ENCODE results near the gene MAP2K5. TPM values are rescaled to one million over a fixed set of nuclear protein-coding genes. Genes with fewer than 3 reads are reported as not detected.

The MAP2K5 gene
- polyA plus RNA-seq, 1 donor = 23.6 TPM

DNA sequence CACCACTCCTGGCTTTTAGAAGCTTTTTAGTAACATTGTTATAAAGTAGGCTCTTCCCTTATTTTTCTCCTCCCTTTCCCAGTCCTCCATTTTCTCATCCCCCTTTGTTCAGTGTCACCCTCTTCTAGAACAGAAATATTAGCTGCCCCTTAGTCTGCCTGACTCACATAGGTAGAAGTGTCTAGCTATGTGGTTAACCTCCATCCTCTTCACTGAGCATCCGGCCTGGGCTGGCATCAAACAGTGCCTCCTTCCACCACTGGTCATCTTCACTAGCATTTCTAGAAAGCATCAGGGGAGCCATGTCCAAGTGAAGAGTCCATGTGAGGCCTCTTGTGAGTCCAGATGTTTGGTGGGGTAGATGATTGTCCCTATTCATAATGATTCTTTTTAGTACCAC, 212.8 kb downstream of the MAP2K5 start:
- no peak for DNase-seq

DNA sequence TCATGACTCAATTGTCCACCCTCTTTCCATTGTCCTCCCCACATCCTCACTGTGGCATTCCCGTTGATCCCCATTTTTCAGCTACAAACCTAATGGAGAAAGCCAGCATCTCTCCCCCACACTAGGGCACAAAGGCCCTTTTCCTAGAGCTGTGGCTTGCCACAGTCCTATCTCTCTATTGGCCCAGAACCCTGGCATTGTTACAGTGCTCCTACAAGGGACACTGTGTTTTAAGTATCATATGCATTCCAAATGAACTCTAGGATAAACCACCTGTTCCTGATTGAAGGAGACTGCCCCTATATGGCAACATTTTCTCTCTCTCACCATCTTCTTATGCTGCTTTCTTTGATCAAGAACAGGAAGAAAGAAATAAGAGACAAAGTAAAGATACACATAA, 213.4 kb downstream of the MAP2K5 start:
- no peak for DNase-seq

DNA sequence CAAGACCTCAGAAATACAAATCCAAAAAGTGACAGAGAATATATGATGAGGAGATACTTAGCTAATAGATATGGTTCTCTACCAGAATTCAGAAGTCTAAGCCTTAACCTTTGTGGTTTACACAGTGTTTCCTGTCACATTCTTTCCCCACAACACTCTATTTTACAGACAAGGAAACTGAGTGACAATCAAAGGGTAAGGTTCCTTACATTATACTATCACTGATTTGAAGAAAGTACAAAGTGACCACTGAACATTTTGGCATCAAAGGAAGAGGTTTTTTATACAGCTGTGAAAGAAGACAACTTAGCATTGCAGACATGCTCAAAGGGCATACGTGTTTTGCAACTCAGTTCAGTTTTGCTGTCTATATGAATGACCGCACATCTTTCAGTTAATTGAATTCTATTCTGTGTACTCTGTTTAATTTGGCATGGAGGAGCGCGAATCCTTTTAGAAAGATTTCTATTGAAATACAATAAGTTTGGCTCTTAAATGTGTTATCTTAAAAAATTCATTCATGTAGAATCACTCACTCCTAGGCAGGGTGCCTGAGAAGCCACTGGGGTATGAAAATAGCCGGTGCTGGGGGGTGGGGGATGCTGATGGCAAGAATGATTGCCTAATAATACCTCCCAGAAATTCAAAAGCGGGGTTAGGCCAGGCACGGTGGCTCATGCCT, 216.3 kb downstream of the MAP2K5 start:
- DNase-seq = no peak

DNA sequence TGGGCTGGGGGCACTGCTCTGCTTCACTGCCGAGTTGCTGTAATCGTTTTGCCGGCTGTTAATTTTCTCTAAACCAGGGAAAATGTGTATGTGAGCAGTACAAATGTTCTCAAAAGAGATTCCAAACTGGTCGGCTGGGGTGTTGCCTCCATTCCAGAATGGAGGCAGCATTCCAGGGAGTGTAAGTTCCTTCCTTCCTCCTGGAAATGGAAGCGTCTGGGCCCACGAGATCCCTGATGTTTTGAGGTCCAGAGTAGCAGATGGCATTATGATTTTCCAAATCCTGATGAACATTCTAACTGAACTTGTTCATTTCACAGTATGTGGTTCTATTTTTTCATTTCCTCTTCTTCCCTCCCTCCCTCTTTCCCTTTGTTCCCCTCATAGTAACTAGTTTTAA, 218.4 kb downstream of the MAP2K5 start:
- DNase-seq = no peak

DNA sequence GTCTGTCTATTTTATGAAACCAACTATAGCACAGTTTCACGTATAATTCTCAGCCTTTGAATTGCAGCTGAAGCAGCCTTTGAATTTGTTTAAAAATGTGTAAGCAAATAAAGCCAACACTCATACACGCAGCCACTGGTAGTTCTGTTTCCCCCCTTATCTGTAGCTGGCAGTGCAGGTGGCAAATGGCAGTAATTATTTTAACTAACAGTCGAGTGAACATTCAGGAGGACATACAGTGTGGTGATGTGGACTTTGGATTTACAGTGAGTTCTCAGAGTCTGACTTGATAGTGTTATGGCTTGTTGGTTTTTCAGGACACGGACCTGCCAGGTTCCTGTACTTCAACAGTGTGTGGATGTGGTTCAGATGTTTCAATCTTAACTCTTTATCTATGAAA, 218.8 kb downstream of the MAP2K5 start:
- no peak for DNase-seq

DNA sequence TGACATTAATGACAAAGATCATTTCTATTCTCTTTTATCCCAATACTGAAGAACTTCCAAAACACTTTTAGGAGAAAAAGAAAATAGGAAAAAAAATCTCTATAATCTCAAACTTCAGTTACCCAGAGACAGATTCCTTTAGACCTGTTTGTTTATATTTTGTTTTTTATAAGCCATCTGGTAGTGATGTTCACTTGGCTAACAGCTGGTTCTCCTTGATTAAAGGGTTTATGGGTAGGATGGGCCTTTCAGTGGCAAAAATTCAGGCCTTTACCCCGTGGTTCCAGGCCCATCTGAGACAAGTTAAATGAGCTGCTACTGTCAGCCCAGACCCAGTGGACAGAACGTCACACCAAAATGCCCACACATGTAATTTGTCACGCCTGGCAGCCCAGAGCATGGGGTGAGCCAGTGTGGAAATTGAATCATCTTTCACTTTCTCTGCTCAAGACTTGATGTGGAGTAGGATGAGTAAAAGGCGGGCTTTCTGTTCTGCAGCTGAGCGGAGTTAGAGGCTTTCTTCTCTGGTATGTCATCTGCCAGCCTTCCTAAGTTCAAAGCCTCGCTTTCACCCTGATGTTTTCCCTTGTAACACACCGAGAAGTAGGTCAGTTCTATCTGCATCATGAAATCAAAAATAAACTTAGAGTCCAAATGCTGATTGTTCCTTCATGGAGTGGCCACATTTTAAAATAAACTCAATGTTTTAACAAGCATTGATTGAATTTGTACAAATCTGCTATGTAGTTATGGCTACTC, 220.3 kb downstream of the MAP2K5 start:
- no peak for DNase-seq

DNA sequence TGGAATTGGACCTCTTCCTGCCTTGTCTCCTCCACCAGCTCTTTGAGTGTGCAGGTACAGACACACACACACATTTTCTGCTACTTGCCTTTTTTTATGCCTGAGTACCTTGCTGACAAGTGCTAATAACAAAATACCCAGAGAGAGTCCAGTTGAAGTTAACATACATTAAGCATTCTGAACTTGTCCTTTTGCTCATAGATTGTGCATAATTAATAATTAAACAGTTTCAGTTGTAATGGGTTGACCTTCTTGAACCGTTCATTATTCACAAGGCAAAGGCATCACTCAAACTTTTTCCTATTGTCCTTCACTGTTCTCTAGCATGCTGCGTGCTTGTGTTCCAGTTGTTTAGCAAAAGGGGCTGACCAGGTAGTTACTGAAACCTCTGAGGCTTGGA, 223.2 kb downstream of the MAP2K5 start:
- DNase-seq = no peak

DNA sequence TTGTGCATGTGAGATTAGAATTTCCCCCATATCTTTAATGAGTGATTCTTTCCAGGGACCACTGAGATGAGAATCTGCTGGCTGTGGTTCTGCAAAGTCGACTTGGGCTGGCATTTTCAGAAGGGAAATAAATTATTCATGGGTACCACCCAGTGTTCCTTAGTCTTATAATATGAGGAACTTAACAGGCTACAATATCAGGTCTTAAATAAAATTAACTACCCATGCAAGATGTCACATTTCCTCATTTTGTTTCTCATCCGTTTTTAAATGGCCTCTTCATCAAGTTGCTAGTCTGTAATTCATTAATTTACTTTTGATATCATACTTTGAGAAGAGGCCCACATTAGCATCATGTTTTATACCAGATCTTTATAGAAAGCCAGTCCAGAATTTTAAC, 224.5 kb downstream of the MAP2K5 start:
- no peak for DNase-seq

DNA sequence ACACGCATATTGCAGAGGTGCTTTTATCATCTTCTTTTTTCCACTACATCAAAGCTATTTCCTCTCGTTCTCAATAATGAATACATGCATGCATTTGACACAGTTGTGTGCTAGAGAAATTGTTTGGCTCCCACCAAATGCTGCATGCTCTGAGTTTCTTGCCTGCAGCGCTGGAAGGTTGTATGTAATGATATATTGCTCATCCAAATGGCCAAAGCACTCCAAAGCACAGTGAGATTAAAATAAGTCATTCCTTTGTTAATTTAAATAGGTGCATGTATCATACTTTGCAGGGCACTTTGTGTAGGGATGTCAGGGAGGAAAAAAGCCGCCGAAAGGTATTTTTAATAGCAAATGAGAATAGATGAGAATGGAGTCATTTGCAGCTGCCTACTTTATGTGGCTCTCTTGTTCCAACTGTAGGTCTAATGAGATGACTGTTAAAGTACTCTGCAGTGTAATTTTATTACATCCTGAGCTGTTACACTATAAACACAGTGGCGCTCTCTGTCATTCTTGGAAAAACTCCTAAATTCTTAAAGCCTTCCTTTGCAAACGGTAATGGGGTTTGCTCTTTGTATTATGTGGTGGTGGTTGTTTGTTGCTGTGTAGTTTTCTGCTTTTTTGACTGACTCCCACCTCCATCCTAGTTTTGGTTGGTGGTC, 225.9 kb downstream of the MAP2K5 start:
- no peak for DNase-seq

DNA sequence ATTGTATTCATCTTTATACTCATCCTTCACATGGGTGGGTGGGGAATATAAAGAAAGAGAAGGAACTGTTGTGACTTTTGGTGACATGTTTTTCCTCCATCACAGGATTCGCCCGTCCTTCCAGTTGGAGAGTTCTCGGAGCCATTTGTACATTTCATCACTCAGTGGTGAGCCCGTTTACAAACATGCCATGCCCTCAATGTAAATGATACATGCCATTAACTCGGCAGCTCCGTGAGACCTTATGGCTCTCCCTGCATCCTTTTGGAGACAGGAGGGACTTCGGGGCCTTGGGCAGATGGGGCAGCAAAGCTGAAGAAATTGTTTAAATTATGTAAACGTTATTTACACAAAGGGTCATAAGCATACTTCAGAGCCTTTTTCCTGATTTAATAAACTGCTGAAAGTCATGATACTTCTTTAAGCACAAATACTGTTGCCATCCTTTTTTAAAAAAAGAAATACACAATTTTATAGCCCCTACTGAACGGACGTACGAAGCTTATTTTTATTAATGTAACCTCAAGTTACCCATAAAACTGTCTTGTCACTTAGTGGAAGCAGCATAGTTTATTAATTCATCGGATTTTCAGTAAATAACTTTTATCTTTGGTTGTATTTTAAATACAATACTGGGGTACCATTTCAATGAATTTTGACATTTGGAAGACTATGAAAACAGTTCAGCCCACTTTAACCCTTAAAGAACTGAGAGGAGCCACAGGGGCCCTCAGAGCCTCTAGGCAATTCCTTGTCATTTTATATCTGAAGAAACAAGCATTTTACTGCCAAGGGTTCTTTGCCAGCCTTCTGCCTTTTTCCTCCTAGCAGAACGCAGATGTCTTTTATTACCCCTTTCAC, 227.2 kb downstream of the MAP2K5 start:
- DNase-seq = no peak

DNA sequence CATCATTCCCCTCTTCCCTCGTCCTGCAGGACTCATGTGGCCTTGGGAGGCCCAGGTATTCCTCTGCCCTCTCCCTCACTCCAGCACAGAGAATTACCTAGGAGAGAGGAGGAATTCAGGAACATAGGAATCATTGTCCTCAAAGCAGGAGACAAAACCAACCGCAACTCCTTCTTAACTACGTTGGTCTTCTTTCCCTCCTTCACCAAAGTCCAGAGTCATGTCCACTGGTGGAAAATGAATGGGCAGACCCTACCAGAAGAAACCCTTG, 227.8 kb downstream of the MAP2K5 start:
- DNase-seq = no peak

DNA sequence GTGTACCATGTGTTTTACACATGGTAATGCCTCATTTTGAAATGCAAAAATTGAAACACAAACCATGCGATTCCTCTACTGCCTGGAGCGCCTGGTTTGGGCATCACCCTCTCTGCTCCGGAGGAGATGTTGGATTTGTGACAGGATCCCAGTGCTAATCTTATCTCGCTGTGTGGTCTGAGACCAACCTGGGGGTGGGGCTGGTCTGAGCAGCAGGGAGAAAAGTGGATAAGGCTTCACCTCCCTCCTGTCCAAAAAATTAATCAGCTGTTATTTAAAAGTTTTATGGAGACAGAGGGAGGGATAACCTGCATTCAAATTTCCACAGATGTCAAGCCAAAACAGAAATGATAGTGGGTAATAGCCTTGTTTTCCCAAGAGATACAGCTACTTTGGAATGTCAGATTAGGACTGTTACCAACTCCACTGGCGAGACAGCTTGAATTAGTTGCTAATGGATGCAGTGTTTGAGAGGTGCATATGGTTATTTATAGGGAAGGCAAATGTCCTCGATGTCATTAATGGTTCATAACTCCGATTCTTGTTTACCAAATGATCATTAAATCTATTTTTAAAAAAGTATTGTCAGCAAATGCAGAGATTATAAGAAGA, 228.8 kb downstream of the MAP2K5 start:
- no peak for DNase-seq

DNA sequence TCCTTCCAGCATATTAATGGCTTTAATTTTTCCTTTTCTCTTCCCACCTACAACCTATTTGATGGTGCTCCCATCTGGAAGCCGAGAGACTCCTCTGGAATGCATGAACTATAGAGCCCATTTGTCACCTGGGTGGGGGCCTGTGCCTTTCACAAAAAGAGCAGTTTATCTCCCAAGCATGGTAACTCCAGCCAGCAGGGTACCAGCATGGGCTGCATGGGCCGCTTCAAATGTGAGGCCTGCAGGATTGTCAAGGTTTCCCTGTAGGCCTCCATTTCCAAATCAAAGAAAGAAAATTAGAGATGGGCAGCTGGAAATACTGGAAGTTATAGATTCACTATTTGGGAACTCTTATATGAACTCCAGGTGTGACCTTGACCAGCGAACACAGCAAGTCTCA, 232.1 kb downstream of the MAP2K5 start:
- DNase-seq = no peak

DNA sequence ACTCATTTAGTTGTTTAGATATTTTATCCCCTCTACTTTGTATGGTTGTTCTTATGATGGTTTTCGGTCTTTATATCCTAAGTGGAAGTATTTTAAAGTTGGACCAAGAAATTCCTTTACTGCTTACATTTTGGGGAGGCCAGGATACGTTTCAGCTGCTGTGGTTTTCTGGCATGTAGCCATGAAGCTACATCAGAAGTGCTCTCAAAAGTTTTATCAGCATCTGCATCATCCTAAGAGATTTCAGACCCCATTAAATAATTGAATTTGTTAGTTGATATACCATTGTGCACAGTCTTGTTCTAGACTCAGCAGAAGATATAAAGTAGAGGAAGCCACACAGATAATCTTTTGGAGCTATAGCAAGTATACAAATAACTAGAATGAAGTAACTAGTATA, 232.7 kb downstream of the MAP2K5 start:
- DNase-seq = no peak

DNA sequence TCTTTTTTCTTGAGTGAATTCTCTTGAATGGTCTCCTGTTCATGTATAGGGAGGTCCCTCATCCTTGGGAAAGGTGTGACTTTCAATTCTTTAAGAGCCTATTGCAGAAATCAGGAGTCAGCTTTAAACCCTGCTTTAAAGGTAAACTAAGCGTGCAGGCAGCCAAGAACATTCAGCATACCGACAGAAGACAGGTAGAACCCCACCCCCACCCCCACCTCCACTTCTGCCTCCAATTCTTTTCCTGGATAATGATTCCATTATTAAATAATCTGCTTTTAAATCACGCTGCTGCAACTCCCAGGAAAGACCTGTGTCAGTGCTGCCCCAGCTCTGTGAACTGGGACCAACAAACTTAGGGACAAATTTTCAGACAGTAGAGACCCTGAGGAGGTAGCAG, 233.5 kb downstream of the MAP2K5 start:
- DNase-seq = no peak

DNA sequence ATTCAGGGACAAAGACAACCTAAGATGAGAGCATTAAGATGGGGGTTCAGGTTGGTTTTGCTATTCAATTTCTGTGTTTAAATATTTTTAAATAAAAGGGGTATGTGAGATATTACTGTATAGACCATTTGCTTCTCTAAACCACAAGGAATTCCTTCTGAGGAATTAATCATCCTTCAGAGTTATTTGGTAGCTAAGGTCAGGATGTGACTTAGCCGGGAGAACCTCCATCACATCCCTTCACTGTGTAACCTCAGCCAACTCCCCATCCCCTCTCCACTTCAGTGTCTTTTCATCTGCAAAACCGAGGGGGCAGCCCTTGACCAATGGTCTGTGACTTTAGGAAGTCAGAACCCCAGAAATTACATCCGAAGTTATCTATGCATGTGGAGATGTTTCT, 234.1 kb downstream of the MAP2K5 start:
- DNase-seq = no peak

DNA sequence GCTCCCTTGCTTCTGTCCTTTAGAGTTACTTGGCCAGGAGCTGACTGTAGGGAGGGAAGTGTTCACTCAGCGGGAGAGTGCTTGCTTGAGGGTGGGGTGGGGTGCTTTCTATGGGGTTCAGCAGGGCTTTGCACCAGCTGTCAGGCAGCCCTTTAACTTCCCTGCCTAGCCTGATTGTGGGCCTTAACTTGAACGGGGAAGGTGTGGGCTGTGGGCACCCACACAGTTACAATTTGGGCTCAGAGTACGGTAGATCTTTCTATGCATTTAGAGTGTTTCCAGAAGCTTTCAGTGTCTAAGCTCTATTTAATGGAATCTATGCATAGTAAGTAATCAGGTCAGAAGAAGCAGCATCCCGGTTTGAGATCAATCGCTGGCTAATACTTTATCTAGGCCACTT, 234.6 kb downstream of the MAP2K5 start:
- DNase-seq = no peak

DNA sequence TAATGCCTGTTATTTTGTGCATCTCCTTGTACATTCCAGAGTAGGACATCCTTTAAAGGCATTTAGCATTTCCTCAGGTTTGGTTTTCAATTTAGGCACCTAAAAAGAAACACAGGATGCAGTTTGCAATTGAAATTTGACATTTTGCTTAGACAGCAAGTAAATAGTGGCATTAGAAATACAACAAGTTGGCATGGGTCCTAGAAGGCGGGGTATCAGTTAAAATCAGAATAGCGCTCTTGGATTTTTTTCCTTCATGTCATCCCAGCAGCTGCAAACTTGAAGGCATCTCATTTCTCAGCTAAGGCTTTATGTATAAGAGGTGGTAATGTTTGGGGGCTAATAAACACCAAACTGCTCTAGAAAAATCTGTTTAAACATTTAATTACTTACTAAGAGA, 235.3 kb downstream of the MAP2K5 start:
- no peak for DNase-seq

DNA sequence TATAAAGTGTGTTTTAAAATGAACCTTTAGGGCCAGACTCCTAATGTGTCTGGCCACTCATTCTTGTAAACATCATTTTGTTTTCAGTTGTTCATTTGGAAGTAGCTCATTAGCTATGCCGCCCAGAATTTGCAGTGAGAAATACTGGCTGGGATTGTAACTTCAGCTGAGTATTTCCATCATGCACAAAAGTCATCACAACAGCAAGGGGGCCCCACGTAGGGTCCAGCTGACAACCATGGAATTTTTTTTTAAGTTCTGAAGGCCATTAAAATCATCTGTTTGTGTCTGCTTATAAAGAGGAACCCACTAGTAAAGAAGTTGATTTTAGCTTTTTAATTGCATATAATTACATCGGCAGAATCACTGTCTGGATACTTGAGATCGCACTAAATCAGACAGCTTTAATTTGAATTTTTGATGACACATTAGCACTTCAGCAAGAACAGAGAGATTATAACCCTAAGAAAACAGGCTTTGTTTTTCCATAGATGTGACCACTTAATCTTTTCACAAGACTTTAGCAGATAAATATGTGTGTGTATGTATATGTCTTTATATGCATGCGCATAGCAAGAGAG, 236.6 kb downstream of the MAP2K5 start:
- no peak for DNase-seq

DNA sequence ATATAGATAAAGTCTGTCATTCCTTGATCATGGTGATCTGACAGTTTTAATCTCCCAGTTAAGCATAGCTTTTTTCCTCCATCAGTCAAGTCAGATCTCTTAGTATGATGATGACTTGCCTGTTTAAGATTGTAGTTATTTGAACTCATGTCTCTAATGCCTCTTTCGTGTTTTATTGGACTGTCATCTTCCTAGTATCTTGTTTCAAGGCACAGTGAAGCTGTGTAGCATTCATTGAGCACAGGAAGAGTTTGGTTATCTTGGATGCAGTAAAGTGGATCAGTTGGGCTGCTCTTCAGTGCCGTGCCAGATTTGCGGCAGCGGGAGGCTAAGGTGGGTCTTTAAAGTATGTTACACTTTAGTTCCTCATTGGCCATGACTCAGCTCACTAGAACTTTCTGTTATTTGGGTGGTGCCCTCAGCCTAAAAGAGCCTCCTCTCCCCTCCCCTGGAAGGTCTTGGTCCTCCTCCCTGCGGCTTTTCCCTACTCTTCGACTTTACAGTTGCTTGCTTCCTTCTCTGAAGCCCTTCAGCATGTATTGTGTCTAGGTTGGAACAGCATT, 237.1 kb downstream of the MAP2K5 start:
- DNase-seq = no peak

DNA sequence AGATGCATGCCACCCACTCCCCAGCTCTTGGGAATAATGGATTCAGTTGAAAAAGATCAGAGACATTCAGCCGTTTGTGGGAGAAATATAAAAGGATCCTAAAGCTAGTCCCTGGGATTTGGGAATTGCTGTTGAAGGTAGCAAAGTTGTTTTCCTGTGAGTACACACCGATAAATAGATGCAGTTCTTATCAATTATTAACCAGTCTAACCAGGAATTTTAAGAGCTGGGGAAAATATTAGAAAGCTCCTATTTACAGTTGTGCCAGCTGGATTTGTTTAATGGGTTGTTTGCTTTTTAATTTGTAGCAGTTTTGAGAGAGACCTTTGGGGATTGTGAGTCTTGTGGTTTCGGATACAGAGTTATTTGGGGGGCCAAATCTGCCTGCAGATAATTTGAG, 238.6 kb downstream of the MAP2K5 start:
- DNase-seq = no peak
